Smooth muscle cell (in vitro differentiated cells): ENCODE data around the gene ERG. TPM values are rescaled to one million over a fixed set of nuclear protein-coding genes. Genes with fewer than 3 reads are reported as not detected.

Experiments used
- DNase-seq: peaks from one replicate; lab custom pipeline; 2025; ENCODE audit not compliant: unreplicated experiment; lab: John Stamatoyannopoulos, UW
- H2AFZ ChIP-seq: fragments of 200-600 bp; sonication (generic); 2 replicates; pipeline ENCODE4 v1.6.0; 2016; ENCODE audit warnings: antibody characterized with exemption, low read depth, mild to moderate bottlenecking
- H3F3A ChIP-seq: fragments of 200-600 bp; sonication (generic); 2 replicates; pipeline ENCODE4 v1.6.0; 2017; ENCODE audit warnings: antibody characterized with exemption, low read depth
- H3K27ac ChIP-seq: fragments of 200-600 bp; sonication (generic); 2 replicates; pipeline ENCODE4 v1.5.1; 2016; ENCODE audit warnings: low read depth, mild to moderate bottlenecking
- H3K27me3 ChIP-seq: fragments of 200-600 bp; sonication (generic); 2 replicates; pipeline ENCODE4 v1.6.1; 2016; ENCODE audit warnings: low read depth, mild to moderate bottlenecking
- H3K36me3 ChIP-seq: fragments of 200-600 bp; sonication (generic); 2 replicates; pipeline ENCODE4 v1.5.1; 2016; ENCODE audit warnings: low read depth
- H3K4me1 ChIP-seq: fragments of 200-600 bp; sonication (generic); 2 replicates; pipeline ENCODE4 v1.5.1; 2016; ENCODE audit warnings: low read depth
- H3K4me2 ChIP-seq: fragments of 200-600 bp; sonication (generic); 2 replicates; pipeline ENCODE4 v1.6.0; 2016; ENCODE audit warnings: mild to moderate bottlenecking
- H3K4me3 ChIP-seq: fragments of 200-600 bp; sonication (generic); 2 replicates; pipeline ENCODE4 v1.5.1; 2016; ENCODE audit warnings: mild to moderate bottlenecking
- H3K79me2 ChIP-seq: fragments of 200-600 bp; sonication (generic); 2 replicates; pipeline ENCODE4 v1.6.0; 2016; ENCODE audit warnings: low read depth, mild to moderate bottlenecking
- H3K9ac ChIP-seq: fragments of 200-600 bp; sonication (generic); 2 replicates; pipeline ENCODE4 v1.6.0; 2016; ENCODE audit warnings: low read depth
- H3K9me3 ChIP-seq: fragments of 200-600 bp; sonication (generic); replicated peaks from 2 replicates; pipeline ENCODE4 v1.5.1; 2016; ENCODE audit warnings: low read depth
- H4K20me1 ChIP-seq: fragments of 200-600 bp; sonication (generic); 2 replicates; pipeline ENCODE4 v1.6.0; 2016; ENCODE audit warnings: low read depth
- WGBS: methylation state at CpG from one replicate; pipeline ENCODE4 v1.1.7; 2016; ENCODE audit warnings: low lambda C conversion rate; 5-methylcytosine and 5-hydroxymethylcytosine counted together
- polyA plus RNA-seq: library from polyadenylated mRNA; unstranded; fragments of >200 nt; fragmentation: Nextera tagmentation; extraction: Ambion mirVana; gene quantifications from 2 replicates; pipeline ENCODE4 v1.2.1, GENCODE V29; 2016
- total RNA-seq: library from RNA; depleted of rRNA; stranded (reverse); fragments of >200 nt; gene quantifications from 2 replicates; pipeline ENCODE4 v1.2.3, GENCODE V29; 2014
- TF ChIP-seq, protein P1 (sequence below): fragments of 200-600 bp; sonication (generic); IDR thresholded peaks from 2 replicates; pipeline ENCODE4 v1.5.1; 2017; ENCODE audit warnings: borderline replicate concordance, mild to moderate bottlenecking, antibody characterized with exemption; ENCODE audit not compliant: insufficient read depth, poor library complexity, severe bottlenecking

Gene ERG
- total and polyA plus RNA-seq, 2 experiments from 2014 or later = 11.0 to 14.4 TPM

DNA sequence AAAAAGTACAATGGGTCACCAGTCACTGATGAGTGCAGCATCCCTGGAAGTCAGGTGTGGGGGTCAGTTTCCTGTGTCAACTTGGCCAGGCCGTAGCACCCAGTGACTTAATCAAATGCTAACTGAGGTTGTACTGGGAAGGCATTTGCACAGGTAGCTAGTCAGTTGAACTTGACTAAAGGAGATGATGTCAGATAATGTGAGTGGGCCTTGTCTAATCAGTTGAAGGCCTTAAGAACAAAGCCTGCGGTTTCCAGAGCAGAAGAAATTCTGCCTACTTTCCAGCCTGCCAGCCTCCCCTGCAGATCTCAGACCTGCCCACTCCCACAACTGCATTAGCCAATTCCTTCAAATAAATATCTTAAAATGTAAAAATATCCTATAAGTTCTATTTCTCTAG lies 57.1 kb downstream of the ERG start:
- Histone ChIP-seq H3K4me1 (no peaks in the 10 kb centered on the region), H3K9me3 (no peaks in the 10 kb centered on the region), H3K79me2 (no peaks in the 10 kb centered on the region), H3K4me3 (no peak overlapping the region), H3K9ac (no peak overlapping the region), H2AFZ (no peak overlapping the region), H3K27me3 (no peaks in the 10 kb centered on the region), H3K4me2 (peak overlapping the region; percentile 17), H4K20me1 (no peaks in the 10 kb centered on the region), H3K27ac (peak overlapping the region; percentile 68), H3F3A (peaks cover 4% of the 10 kb centered on the region), H3K36me3 (no peaks in the 10 kb centered on the region)
- TF ChIP-seq, protein P1, sequence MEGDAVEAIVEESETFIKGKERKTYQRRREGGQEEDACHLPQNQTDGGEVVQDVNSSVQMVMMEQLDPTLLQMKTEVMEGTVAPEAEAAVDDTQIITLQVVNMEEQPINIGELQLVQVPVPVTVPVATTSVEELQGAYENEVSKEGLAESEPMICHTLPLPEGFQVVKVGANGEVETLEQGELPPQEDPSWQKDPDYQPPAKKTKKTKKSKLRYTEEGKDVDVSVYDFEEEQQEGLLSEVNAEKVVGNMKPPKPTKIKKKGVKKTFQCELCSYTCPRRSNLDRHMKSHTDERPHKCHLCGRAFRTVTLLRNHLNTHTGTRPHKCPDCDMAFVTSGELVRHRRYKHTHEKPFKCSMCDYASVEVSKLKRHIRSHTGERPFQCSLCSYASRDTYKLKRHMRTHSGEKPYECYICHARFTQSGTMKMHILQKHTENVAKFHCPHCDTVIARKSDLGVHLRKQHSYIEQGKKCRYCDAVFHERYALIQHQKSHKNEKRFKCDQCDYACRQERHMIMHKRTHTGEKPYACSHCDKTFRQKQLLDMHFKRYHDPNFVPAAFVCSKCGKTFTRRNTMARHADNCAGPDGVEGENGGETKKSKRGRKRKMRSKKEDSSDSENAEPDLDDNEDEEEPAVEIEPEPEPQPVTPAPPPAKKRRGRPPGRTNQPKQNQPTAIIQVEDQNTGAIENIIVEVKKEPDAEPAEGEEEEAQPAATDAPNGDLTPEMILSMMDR = no peak
- 68% methylated on average over 2 of the region's 2 CpGs for WGBS
- no peak for DNase-seq

DNA sequence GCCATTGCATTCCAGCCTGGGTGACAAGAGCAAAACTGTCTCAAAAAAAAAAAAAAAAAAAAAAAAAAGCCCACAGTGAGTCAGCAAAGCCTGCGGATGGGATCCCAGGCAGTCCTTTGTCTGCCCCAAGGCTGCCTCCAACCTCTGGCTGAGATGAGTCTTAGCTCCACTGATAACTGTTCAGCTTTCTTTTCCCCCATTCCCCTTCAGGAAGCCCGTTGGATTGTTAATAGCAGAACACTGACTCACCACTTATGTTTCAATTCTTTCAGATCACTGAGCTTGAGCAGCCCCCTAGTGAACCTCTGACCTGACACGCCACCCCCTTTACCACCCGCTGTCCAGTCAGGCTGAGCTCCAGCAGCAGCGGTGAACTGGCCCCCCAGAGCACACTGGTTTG lies 57.5 kb downstream of the ERG start:
- no peaks in the 10 kb centered on the region for H3K79me2 ChIP-seq
- H2AFZ ChIP-seq = no peak overlapping the region
- peak overlapping the region; percentile 17 for H3K4me2 ChIP-seq
- no peaks in the 10 kb centered on the region for H4K20me1 ChIP-seq
- no peak overlapping the region for H3K4me3 ChIP-seq
- H3K27me3 ChIP-seq = no peaks in the 10 kb centered on the region
- no peak for DNase-seq
- H3K4me1 ChIP-seq = no peaks in the 10 kb centered on the region
- peaks cover 4% of the 10 kb centered on the region for H3F3A ChIP-seq
- WGBS = 15% methylated on average over 5 of the region's 5 CpGs
- no peak overlapping the region for H3K9ac ChIP-seq
- peak overlapping the region; percentile 68 for H3K27ac ChIP-seq
- TF ChIP-seq, protein P1 = no peak
- H3K9me3 ChIP-seq = no peaks in the 10 kb centered on the region
- H3K36me3 ChIP-seq = no peaks in the 10 kb centered on the region

DNA sequence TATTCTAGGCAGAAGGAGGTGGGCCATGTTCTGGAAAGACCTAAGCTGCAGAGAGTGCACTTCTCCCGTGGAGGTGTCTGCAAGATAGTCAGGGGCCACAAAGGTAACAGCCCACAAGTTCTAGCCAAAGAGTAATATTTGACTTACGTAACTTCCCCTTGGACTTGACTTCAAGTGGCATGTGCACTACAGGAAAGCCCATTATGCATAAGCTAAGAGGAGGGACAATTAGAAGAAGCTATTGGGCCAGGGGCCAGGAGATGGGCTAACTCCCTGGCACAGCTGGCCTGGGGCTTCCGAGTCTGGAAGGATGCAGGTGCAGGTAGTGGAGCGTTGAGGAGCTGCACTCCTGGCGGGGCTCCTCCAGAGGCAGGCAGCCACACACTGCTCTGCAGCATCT lies 58.3 kb downstream of the ERG start:
- H3K9me3 ChIP-seq = no peaks in the 10 kb centered on the region
- WGBS = 100% methylated on average over 5 of the region's 5 CpGs
- DNase-seq = no peak
- H3K4me3 ChIP-seq = no peak overlapping the region
- H3F3A ChIP-seq = peaks cover 4% of the 10 kb centered on the region
- H3K27me3 ChIP-seq = no peaks in the 10 kb centered on the region
- H4K20me1 ChIP-seq = no peaks in the 10 kb centered on the region
- no peak overlapping the region for H2AFZ ChIP-seq
- peak overlapping the region; percentile 68 for H3K27ac ChIP-seq
- H3K9ac ChIP-seq = no peak overlapping the region
- TF ChIP-seq, protein P1 = no peak
- H3K36me3 ChIP-seq = no peaks in the 10 kb centered on the region
- H3K4me1 ChIP-seq = peaks cover 7% of the 10 kb centered on the region
- H3K79me2 ChIP-seq = no peaks in the 10 kb centered on the region
- H3K4me2 ChIP-seq = no peak overlapping the region

DNA sequence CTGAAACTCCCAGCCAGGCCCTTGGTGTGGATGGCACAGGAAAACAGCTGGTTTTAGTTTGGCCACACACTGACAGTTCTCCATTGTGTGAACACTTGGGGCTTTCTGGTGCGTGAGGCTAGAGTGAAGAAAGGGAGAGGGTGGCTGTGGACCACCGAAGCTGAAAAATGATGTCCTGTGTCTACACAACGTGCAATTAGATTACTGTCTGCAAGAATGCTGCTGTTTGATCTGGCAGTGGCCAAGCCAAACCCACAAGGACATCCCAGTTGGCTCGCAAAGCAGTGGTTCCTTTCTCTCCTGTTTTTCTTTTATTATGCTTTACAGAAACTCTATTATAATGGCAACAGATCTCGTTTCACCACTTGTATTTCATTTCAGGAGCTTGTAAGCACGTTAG lies 58.9 kb downstream of the ERG start:
- Histone ChIP-seq H3F3A (peaks cover 4% of the 10 kb centered on the region), H3K9ac (no peak overlapping the region), H3K4me1 (peaks cover 11% of the 10 kb centered on the region), H2AFZ (no peak overlapping the region), H3K79me2 (no peaks in the 10 kb centered on the region), H3K4me2 (no peak overlapping the region), H3K36me3 (no peaks in the 10 kb centered on the region), H4K20me1 (no peaks in the 10 kb centered on the region), H3K4me3 (no peak overlapping the region), H3K9me3 (no peaks in the 10 kb centered on the region), H3K27me3 (no peaks in the 10 kb centered on the region), H3K27ac (peak overlapping the region; percentile 68)
- TF ChIP-seq, protein P1 = no peak
- WGBS = 57% methylated on average over 6 of the region's 6 CpGs
- DNase-seq = no peak
